ENCODE data around the gene SERPINB1. TPM values are rescaled to one million over a fixed set of nuclear protein-coding genes. Genes with fewer than 3 reads are reported as not detected.

The SERPINB1 gene
- total RNA-seq, 4 donors from 2014 or later, result 21.3 to 29.0 (median 23.1) TPM

GRCh38 chr6:2845880-2846208 is 4.2 kb upstream of the SERPINB1 start:
- Histone ChIP-seq H3K4me3 (no peak overlapping the region), H3K27me3 (no peaks in the 10 kb centered on the region), H3K4me1 (peaks cover 0 to 35% (median 9%) of the 10 kb centered on the region in 4 donors), H3K36me3 (no peaks in the 10 kb centered on the region), H3K9me3 (no peaks in the 10 kb centered on the region), H3K27ac (peak overlapping the region in 1 of 4 donors; percentile 81)
- TF ChIP-seq, protein P1, sequence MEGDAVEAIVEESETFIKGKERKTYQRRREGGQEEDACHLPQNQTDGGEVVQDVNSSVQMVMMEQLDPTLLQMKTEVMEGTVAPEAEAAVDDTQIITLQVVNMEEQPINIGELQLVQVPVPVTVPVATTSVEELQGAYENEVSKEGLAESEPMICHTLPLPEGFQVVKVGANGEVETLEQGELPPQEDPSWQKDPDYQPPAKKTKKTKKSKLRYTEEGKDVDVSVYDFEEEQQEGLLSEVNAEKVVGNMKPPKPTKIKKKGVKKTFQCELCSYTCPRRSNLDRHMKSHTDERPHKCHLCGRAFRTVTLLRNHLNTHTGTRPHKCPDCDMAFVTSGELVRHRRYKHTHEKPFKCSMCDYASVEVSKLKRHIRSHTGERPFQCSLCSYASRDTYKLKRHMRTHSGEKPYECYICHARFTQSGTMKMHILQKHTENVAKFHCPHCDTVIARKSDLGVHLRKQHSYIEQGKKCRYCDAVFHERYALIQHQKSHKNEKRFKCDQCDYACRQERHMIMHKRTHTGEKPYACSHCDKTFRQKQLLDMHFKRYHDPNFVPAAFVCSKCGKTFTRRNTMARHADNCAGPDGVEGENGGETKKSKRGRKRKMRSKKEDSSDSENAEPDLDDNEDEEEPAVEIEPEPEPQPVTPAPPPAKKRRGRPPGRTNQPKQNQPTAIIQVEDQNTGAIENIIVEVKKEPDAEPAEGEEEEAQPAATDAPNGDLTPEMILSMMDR (IDR thresholded peaks at IDR 0.05), result no peak
- TF ChIP-seq POLR2A (IDR thresholded peaks at IDR 0.05) (no peak), EP300 (IDR thresholded peaks at IDR 0.05) (no peak)
- 71 to 77% methylated on average over 6 of the region's 6 CpGs for WGBS, 2 donors
- DNase-seq (ENCODE audit: low spot score in 2 of 2), result no peak

DNA sequence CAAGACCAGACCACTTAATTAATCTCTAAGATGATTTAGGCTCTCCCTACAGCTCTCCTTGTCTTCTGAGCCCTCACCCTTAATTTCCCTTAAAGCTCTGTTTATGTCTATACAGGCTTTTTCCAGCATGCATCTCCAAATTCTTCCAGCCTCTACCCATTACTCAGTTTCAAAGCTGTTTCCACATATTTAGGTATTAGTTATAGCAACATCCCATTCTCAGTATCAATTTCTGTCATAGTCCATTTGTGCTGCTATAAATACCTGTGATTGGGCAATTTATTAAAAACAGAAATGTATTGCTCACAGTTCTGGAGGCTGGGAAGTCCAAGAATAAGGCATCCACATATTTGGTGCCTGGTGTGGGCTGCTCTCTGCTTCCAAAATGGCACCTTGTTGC is 2.3 kb upstream of the SERPINB1 start:
- Histone ChIP-seq H3K4me1 (peaks cover 0 to 52% (median 23%) of the 10 kb centered on the region in 4 donors), H3K4me3 (no peak overlapping the region), H3K9me3 (no peaks in the 10 kb centered on the region), H3K36me3 (peaks cover 0 to 4% (median 0%) of the 10 kb centered on the region in 3 donors), H3K27me3 (no peaks in the 10 kb centered on the region), H3K27ac (no peak overlapping the region)
- no peak for DNase-seq (ENCODE audit: low spot score in 2 of 2)
- TF ChIP-seq POLR2A (IDR thresholded peaks at IDR 0.05), result no peak
- TF ChIP-seq, protein P1 (IDR thresholded peaks at IDR 0.05), result no peak
- TF ChIP-seq EP300 (IDR thresholded peaks at IDR 0.05), result no peak

GRCh38 chr6:2843138-2843740 is 1.6 kb upstream of the SERPINB1 start:
- no peak for DNase-seq (ENCODE audit: low spot score in 2 of 2)
- H3K27ac ChIP-seq, result peak overlapping the region in 1 of 4 donors; percentile 94
- no peaks in the 10 kb centered on the region for H3K27me3 ChIP-seq
- H3K4me1 ChIP-seq, result peaks cover 0 to 59% (median 23%) of the 10 kb centered on the region in 4 donors
- no peak overlapping the region for H3K4me3 ChIP-seq
- H3K9me3 ChIP-seq, result no peaks in the 10 kb centered on the region
- 80 to 83% methylated on average over 1 of the region's 2 CpGs for WGBS, 2 donors
- TF ChIP-seq EP300 (IDR thresholded peaks at IDR 0.05) (no peak), POLR2A (IDR thresholded peaks at IDR 0.05) (no peak)
- TF ChIP-seq, protein P1 (IDR thresholded peaks at IDR 0.05), result no peak
- peaks cover 0 to 9% (median 2%) of the 10 kb centered on the region in 3 donors for H3K36me3 ChIP-seq

DNA sequence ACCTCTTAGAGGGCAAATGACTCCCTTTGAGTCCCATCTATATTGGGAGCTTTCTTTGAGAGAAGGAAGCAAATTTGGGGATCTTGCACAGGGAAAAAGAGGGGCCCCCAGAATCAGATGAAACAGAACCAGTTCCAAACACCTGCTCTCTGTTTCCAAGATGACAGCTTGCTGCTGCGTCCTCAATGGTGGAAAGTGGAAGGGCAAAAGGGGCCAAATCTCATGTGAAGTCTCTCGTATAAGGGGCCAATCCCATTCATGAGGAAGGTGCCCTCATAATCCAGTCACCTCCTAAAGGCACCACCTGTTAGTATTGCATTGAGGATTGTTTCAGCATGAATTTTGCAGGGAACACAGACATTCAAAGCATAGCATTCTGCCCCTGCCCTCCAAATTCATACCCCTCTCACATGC is 483 bp upstream of the SERPINB1 start:
- no peaks in the 10 kb centered on the region for H3K27me3 ChIP-seq

DNA sequence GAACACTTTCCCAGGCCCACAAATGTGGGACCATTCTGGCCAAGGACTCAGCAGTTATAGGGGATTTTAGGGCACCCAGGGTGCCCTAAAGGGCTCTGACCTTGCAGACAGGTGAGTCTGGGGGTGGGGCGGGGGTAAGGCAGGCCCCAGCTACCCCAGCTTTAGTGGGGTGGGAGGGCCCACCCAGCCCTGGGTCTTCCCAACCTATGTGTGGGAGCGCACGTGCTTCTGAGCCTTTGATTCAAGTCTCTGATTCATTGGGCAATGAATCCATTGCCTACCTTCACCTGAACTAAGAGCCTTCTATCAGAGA is 958 bp downstream of the SERPINB1 start:
- H3K4me3 ChIP-seq, result peak overlapping the region; percentile 45 to 86 (median 66)
- peaks cover 0 to 35% (median 2%) of the 10 kb centered on the region in 3 donors for H3K36me3 ChIP-seq
- TF ChIP-seq, protein P1 (IDR thresholded peaks at IDR 0.05), result no peak
- TF ChIP-seq EP300 (IDR thresholded peaks at IDR 0.05) (no peak), POLR2A (IDR thresholded peaks at IDR 0.05) (no peak)
- no peak for DNase-seq (ENCODE audit: low spot score in 2 of 2)
- peak overlapping the region; percentile 84 to 97 (median 95) for H3K27ac ChIP-seq
- no peaks in the 10 kb centered on the region for H3K9me3 ChIP-seq
- peaks cover 0 to 49% (median 20%) of the 10 kb centered on the region in 4 donors for H3K4me1 ChIP-seq
- WGBS, 2 donors, result 70 to 83% methylated on average over 3 of the region's 3 CpGs
- no peaks in the 10 kb centered on the region for H3K27me3 ChIP-seq

More for the DNA sequence above, 483 bp upstream of the SERPINB1 start:
- peak overlapping the region; percentile 45 to 86 (median 66) for H3K4me3 ChIP-seq
- H3K4me1 ChIP-seq, result peaks cover 0 to 62% (median 23%) of the 10 kb centered on the region in 4 donors
- DNase-seq (ENCODE audit: low spot score in 2 of 2), result no peak
- TF ChIP-seq POLR2A (IDR thresholded peaks at IDR 0.05) (no peak), EP300 (IDR thresholded peaks at IDR 0.05) (no peak)
- TF ChIP-seq, protein P1 (IDR thresholded peaks at IDR 0.05), result no peak
- peaks cover 0 to 20% (median 2%) of the 10 kb centered on the region in 3 donors for H3K36me3 ChIP-seq
- peak overlapping the region; percentile 84 to 97 (median 95) for H3K27ac ChIP-seq
- no peaks in the 10 kb centered on the region for H3K9me3 ChIP-seq
- WGBS, 2 donors, result 80 to 96% methylated on average over 2 of the region's 2 CpGs

Measured in tibial nerve (tissue), 4 donors.